WTC11 (cell line): ENCODE measurements around the gene INF2. TPM values are rescaled to one million over a fixed set of nuclear protein-coding genes. Genes with fewer than 3 reads are reported as not detected.

ENCODE experiments used
- ATAC-seq: fragments of 200-7000 bp; cut with Tn5 transposase; 2 replicates; pipeline ENCODE4 v1.10.0; 2021; ENCODE audit warnings: mild to moderate bottlenecking, moderate library complexity
- CTCF ChIA-PET: fragments of 300-600 bp; sonication (Branson Sonifier 250); formaldehyde crosslinking; loops from one replicate; lab custom pipeline; 2021; ENCODE audit warnings: antibody characterized with exemption; lab: Charles Lee
- POLR2A ChIA-PET: fragments of 350-600 bp; sonication (Branson Sonifier 250); formaldehyde crosslinking; loops from one replicate; lab custom pipeline; 2021; ENCODE audit warnings: antibody characterized with exemption; lab: Charles Lee
- DNase-seq: peaks from one replicate; pipeline ENCODE4 v3.0.0; 2021; ENCODE audit warnings: low spot score
- H3K27ac Mint-ChIP-seq: 2 replicates; pipeline ENCODE4 v1.8.0; 2021; ENCODE audit warnings: mixed read lengths
- H3K27me3 Mint-ChIP-seq: 2 replicates; pipeline ENCODE4 v1.8.0; 2021; ENCODE audit warnings: low read depth, mild to moderate bottlenecking, moderate library complexity, mixed read lengths
- H3K36me3 Mint-ChIP-seq: 2 replicates; pipeline ENCODE4 v1.8.0; 2021; ENCODE audit warnings: mixed read lengths
- H3K4me1 Mint-ChIP-seq: 2 replicates; pipeline ENCODE4 v1.8.0; 2022; ENCODE audit warnings: mixed read lengths
- H3K4me3 Mint-ChIP-seq: 2 replicates; pipeline ENCODE4 v1.8.0; 2021; ENCODE audit warnings: mild to moderate bottlenecking, moderate library complexity, mixed read lengths
- H3K9me3 Mint-ChIP-seq: 2 replicates; pipeline ENCODE4 v1.8.0; 2021; ENCODE audit warnings: mixed read lengths
- ATF1 ChIP-seq: sonication (generic); formaldehyde crosslinking; IDR thresholded peaks from 2 replicates; pipeline ENCODE4 v1.8.1; 2023; ENCODE audit warnings: mild to moderate bottlenecking, moderate library complexity, missing genetic modification reagents
- CTCF ChIP-seq: fragments of 200-600 bp; IDR thresholded peaks from 2 replicates; pipeline ENCODE4 v1.8.0; 2022; ENCODE audit warnings: antibody characterized with exemption
- ESRRA ChIP-seq: sonication (generic); formaldehyde crosslinking; IDR thresholded peaks from 2 replicates; pipeline ENCODE4 v1.8.1; 2022; ENCODE audit warnings: mild to moderate bottlenecking, missing genetic modification reagents, borderline replicate concordance
- GRHL2 ChIP-seq: fragments of 250-450 bp; sonication (Bioruptor Pico); IDR thresholded peaks from 2 replicates; pipeline ENCODE4 v1.8.0; 2022; ENCODE audit warnings: mild to moderate bottlenecking, moderate library complexity; ENCODE audit not compliant: insufficient replicate concordance, severe bottlenecking
- GTF2I ChIP-seq: fragments of 250-450 bp; sonication (Bioruptor Pico); conservative IDR thresholded peaks from 2 replicates; pipeline ENCODE4 v1.4.0; 2021; ENCODE audit warnings: mild to moderate bottlenecking
- IRF2 ChIP-seq: sonication (generic); formaldehyde crosslinking; IDR thresholded peaks from 2 replicates; pipeline ENCODE4 v1.8.0; 2022; ENCODE audit warnings: low read depth, missing genetic modification reagents, borderline replicate concordance
- MXD4 ChIP-seq: fragments of 250-450 bp; sonication (Bioruptor Pico); IDR thresholded peaks from 2 replicates; pipeline ENCODE4 v1.8.0; 2021; ENCODE audit warnings: mild to moderate bottlenecking, moderate library complexity, borderline replicate concordance
- NR1H2 ChIP-seq: sonication (generic); formaldehyde crosslinking; IDR thresholded peaks from 2 replicates; pipeline ENCODE4 v1.9.0; 2021; ENCODE audit warnings: mild to moderate bottlenecking, moderate library complexity, missing genetic modification reagents
- NR3C1 ChIP-seq: sonication (generic); formaldehyde crosslinking; conservative IDR thresholded peaks from 2 replicates; pipeline ENCODE4 v1.8.1; 2023; ENCODE audit warnings: low read depth, mild to moderate bottlenecking, missing genetic modification reagents
- OVOL2 ChIP-seq: fragments of 250-450 bp; sonication (Bioruptor Pico); IDR thresholded peaks from 2 replicates; pipeline ENCODE4 v1.9.0; 2021; ENCODE audit warnings: mild to moderate bottlenecking, borderline replicate concordance
- RORB ChIP-seq: fragments of 250-450 bp; sonication (Bioruptor Pico); IDR thresholded peaks from 2 replicates; pipeline ENCODE4 v1.9.0; 2021; ENCODE audit warnings: mild to moderate bottlenecking
- SMAD3 ChIP-seq: sonication (generic); formaldehyde crosslinking; IDR thresholded peaks from 2 replicates; pipeline ENCODE4 v1.8.0; 2022; ENCODE audit warnings: missing genetic modification reagents, mild to moderate bottlenecking, borderline replicate concordance
- STAT6 ChIP-seq: sonication (generic); formaldehyde crosslinking; conservative IDR thresholded peaks from 2 replicates; pipeline ENCODE4 v1.8.1; 2023; ENCODE audit warnings: mild to moderate bottlenecking, low read depth, missing genetic modification reagents, moderate library complexity
- TEAD4 ChIP-seq: sonication (generic); formaldehyde crosslinking; IDR thresholded peaks from 2 replicates; pipeline ENCODE4 v1.8.0; 2022; ENCODE audit warnings: mild to moderate bottlenecking, missing genetic modification reagents
- ZNF317 ChIP-seq: sonication (generic); formaldehyde crosslinking; IDR thresholded peaks from 2 replicates; pipeline ENCODE4 v1.8.1; 2023; ENCODE audit warnings: low read depth, mild to moderate bottlenecking, moderate library complexity, missing genetic modification reagents, borderline replicate concordance
- total RNA-seq: library from RNA; stranded (reverse); gene quantifications from 3 replicates; pipeline ENCODE4 v1.2.3, GENCODE V29; 2021
- TF ChIP-seq, protein P1 (sequence below): sonication (generic); formaldehyde crosslinking; IDR thresholded peaks from 2 replicates; pipeline ENCODE4 v1.8.1; 2022; ENCODE audit warnings: missing genetic modification reagents, borderline replicate concordance
- TF ChIP-seq, protein P2 (sequence below): sonication (generic); formaldehyde crosslinking; conservative IDR thresholded peaks from 2 replicates; pipeline ENCODE4 v1.8.1; 2022; ENCODE audit warnings: mild to moderate bottlenecking, missing genetic modification reagents
- TF ChIP-seq, protein P3 (sequence below): sonication (generic); formaldehyde crosslinking; IDR thresholded peaks from 2 replicates; pipeline ENCODE4 v1.8.1; 2022; ENCODE audit warnings: low read depth, missing genetic modification reagents, borderline replicate concordance
- TF ChIP-seq, protein P4 (sequence below): sonication (generic); formaldehyde crosslinking; IDR thresholded peaks from 2 replicates; pipeline ENCODE4 v1.8.1; 2023; ENCODE audit warnings: mild to moderate bottlenecking, missing genetic modification reagents

Gene INF2
- total RNA-seq, 1 experiment from 2014 or later = 82.4 TPM

DNA sequence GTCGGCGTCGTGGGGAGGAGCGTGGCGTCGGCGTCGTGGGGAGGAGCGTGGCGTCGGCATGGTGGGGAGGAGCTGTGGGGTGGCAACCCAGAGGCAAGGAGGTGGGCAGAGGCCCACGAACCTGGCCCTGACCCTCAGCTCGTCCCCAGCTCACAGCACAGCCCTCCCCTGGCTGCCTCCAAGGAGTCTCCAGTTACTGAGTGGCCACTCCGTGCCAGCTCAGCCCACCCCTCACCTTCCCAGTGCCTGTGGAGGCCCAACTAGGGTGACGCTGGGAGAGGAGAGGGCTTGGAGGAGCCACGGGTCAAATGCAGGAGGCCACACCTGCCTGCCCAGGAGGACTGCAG is 40.4 kb downstream of the INF2 start:
- CTCF ChIA-PET = no interaction called here
- no peak for DNase-seq
- no peak for TF ChIP-seq ESRRA (CRISPR knock-in tag)
- TF ChIP-seq, all 79 proteins: peak for 0
- no peak for ATAC-seq
- Mint-ChIP-seq H3K9me3 (no peaks in the 10 kb centered on the region), H3K4me1 (peaks cover 5% of the 10 kb centered on the region), H3K27me3 (peaks cover 3% of the 10 kb centered on the region; the same call in 1 of the 2 replicates), H3K4me3 (no peak overlapping the region), H3K27ac (no peak overlapping the region), H3K36me3 (no peaks in the 10 kb centered on the region)
- POLR2A ChIA-PET = no interaction called here

DNA sequence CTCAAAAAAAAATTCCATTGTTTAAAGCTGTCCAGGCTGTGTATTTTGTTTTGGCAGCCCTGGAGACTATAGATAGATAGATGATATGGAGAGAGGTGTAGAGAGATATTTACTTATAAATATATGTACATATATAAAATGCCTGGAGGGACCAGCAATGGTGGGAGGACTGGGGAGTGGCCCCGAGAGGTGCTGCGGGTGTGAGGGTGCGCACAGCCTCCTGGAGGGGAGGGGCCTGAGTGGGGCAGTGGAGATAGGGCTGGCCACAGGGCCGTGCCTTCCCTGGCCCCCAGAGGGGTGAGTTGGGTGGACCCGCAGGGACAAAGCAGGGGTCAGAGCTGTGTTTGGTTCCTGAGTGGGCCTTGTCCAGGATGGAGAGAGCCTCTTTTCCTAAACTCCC is 41.1 kb downstream of the INF2 start:
- Mint-ChIP-seq H3K9me3 (no peaks in the 10 kb centered on the region), H3K36me3 (no peaks in the 10 kb centered on the region), H3K27ac (no peak overlapping the region), H3K4me1 (no peaks in the 10 kb centered on the region; the same call in none of the 2 replicates), H3K27me3 (peaks cover 3% of the 10 kb centered on the region; the same call in 1 of the 2 replicates), H3K4me3 (no peak overlapping the region)
- no peak for DNase-seq
- TF ChIP-seq NR3C1 (CRISPR knock-in tag) (no peak), GRHL2 (CRISPR knock-in tag) (no peak), OVOL2 (CRISPR knock-in tag) (no peak), ATF1 (no peak), IRF2 (CRISPR knock-in tag) (no peak), RORB (CRISPR knock-in tag) (no peak), STAT6 (CRISPR knock-in tag) (no peak), ZNF317 (CRISPR knock-in tag) (no peak)
- TF ChIP-seq, protein P1, sequence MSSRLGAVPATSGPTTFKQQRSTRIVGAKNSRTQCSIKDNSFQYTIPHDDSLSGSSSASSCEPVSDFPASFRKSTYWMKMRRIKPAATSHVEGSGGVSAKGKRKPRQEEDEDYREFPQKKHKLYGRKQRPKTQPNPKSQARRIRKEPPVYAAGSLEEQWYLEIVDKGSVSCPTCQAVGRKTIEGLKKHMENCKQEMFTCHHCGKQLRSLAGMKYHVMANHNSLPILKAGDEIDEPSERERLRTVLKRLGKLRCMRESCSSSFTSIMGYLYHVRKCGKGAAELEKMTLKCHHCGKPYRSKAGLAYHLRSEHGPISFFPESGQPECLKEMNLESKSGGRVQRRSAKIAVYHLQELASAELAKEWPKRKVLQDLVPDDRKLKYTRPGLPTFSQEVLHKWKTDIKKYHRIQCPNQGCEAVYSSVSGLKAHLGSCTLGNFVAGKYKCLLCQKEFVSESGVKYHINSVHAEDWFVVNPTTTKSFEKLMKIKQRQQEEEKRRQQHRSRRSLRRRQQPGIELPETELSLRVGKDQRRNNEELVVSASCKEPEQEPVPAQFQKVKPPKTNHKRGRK = no peak
- TF ChIP-seq, protein P2, sequence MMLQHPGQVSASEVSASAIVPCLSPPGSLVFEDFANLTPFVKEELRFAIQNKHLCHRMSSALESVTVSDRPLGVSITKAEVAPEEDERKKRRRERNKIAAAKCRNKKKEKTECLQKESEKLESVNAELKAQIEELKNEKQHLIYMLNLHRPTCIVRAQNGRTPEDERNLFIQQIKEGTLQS = no peak
- ATAC-seq = no peak
- CTCF ChIA-PET = interaction anchor here (0.5 to 1.7 kb wide), 7 partner anchors 12 to 298 kb away, joined by 3 to 17 read pairs (median 3); partner anchors contain the start of gene SIVA1
- POLR2A ChIA-PET = no interaction called here

- ATAC-seq (peak; percentile 89), DNase-seq (peak; percentile 54)
- Mint-ChIP-seq H3K27me3 (peaks cover 3% of the 10 kb centered on the region; the same call in 1 of the 2 replicates), H3K36me3 (no peaks in the 10 kb centered on the region), H3K4me3 (no peak overlapping the region), H3K9me3 (no peaks in the 10 kb centered on the region), H3K27ac (no peak overlapping the region; the same call in 1 of the 2 replicates), H3K4me1 (no peaks in the 10 kb centered on the region)
- ChIA-PET CTCF (interaction anchor here (0.6 to 1.9 kb wide), 18 partner anchors 10 to 145 kb away, joined by 3 to 17 read pairs (median 3); partner anchors contain the start of gene SIVA1), POLR2A (no interaction called here)
- no peak for TF ChIP-seq TEAD4 (CRISPR knock-in tag)
- no peak for TF ChIP-seq MXD4
- no peak for TF ChIP-seq SMAD3 (CRISPR knock-in tag)
- TF ChIP-seq, protein P3, sequence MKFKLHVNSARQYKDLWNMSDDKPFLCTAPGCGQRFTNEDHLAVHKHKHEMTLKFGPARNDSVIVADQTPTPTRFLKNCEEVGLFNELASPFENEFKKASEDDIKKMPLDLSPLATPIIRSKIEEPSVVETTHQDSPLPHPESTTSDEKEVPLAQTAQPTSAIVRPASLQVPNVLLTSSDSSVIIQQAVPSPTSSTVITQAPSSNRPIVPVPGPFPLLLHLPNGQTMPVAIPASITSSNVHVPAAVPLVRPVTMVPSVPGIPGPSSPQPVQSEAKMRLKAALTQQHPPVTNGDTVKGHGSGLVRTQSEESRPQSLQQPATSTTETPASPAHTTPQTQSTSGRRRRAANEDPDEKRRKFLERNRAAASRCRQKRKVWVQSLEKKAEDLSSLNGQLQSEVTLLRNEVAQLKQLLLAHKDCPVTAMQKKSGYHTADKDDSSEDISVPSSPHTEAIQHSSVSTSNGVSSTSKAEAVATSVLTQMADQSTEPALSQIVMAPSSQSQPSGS (CRISPR knock-in tag) = no peak
- peak; percentile 41; the same call in 1 of the 2 replicates for TF ChIP-seq CTCF
- TF ChIP-seq, protein P4, sequence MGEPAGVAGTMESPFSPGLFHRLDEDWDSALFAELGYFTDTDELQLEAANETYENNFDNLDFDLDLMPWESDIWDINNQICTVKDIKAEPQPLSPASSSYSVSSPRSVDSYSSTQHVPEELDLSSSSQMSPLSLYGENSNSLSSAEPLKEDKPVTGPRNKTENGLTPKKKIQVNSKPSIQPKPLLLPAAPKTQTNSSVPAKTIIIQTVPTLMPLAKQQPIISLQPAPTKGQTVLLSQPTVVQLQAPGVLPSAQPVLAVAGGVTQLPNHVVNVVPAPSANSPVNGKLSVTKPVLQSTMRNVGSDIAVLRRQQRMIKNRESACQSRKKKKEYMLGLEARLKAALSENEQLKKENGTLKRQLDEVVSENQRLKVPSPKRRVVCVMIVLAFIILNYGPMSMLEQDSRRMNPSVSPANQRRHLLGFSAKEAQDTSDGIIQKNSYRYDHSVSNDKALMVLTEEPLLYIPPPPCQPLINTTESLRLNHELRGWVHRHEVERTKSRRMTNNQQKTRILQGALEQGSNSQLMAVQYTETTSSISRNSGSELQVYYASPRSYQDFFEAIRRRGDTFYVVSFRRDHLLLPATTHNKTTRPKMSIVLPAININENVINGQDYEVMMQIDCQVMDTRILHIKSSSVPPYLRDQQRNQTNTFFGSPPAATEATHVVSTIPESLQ (CRISPR knock-in tag) = no peak
- TF ChIP-seq NR1H2 (CRISPR knock-in tag) = no peak
- peak; percentile 54 for TF ChIP-seq GTF2I (CRISPR knock-in tag)
These were observed 42.2 kb downstream of the INF2 start for GRCh38 chr14:104731320-104732294.
